ENCODE results near the gene PHF23.
A peak's percentile ranks its signal among the peaks of the same experiment; 100 is the strongest.

The PHF23 gene

GRCh38 chr17:7219229-7219811 is 19.9 kb downstream of the PHF23 start:
- Histone ChIP-seq H3K27me3 (ENCODE audit: insufficient read depth, low read depth, severe bottlenecking) (no peaks in the 10 kb centered on the region), H3K27ac (peak overlapping the region; percentile 94), H3K36me3 (peaks cover 39% of the 10 kb centered on the region), H3K4me3 (ENCODE audit: low read depth, low read length) (peak overlapping the region; percentile 75), H3K9me3 (ENCODE audit: severe bottlenecking) (no peaks in the 10 kb centered on the region)
- no peak for DNase-seq
- no peak for TF ChIP-seq CTCF (IDR thresholded peaks at IDR 0.05; ENCODE audit: low read depth, low read length)

GRCh38 chr17:7218758-7219157 is 20.5 kb downstream of the PHF23 start:
- Histone ChIP-seq H3K27me3 (ENCODE audit: insufficient read depth, low read depth, severe bottlenecking) (no peaks in the 10 kb centered on the region), H3K27ac (peak overlapping the region; percentile 94), H3K9me3 (ENCODE audit: severe bottlenecking) (no peaks in the 10 kb centered on the region), H3K36me3 (peaks cover 34% of the 10 kb centered on the region), H3K4me3 (ENCODE audit: low read depth, low read length) (peak overlapping the region; percentile 75)
- DNase-seq, result peak; percentile 87
- no peak for TF ChIP-seq CTCF (IDR thresholded peaks at IDR 0.05; ENCODE audit: low read depth, low read length)

- Histone ChIP-seq H3K27ac (peak overlapping the region; percentile 94), H3K36me3 (peaks cover 28% of the 10 kb centered on the region), H3K4me3 (ENCODE audit: low read depth, low read length) (peak overlapping the region; percentile 75), H3K27me3 (ENCODE audit: insufficient read depth, low read depth, severe bottlenecking) (no peaks in the 10 kb centered on the region), H3K9me3 (ENCODE audit: severe bottlenecking) (no peaks in the 10 kb centered on the region)
- DNase-seq, result no peak
- no peak for TF ChIP-seq CTCF (IDR thresholded peaks at IDR 0.05; ENCODE audit: low read depth, low read length)
Observed at GRCh38 chr17:7218166-7218565, 21.1 kb downstream of the PHF23 start.

GRCh38 chr17:7217113-7217987 is 21.9 kb downstream of the PHF23 start:
- peaks cover 20% of the 10 kb centered on the region for H3K36me3 ChIP-seq
- H3K9me3 ChIP-seq (ENCODE audit: severe bottlenecking), result no peaks in the 10 kb centered on the region
- no peak for TF ChIP-seq CTCF (IDR thresholded peaks at IDR 0.05; ENCODE audit: low read depth, low read length)
- H3K4me3 ChIP-seq (ENCODE audit: low read depth, low read length), result peak overlapping the region; percentile 75
- peak; percentile 79 for DNase-seq
- H3K27me3 ChIP-seq (ENCODE audit: insufficient read depth, low read depth, severe bottlenecking), result no peaks in the 10 kb centered on the region
- H3K27ac ChIP-seq, result peak overlapping the region; percentile 94

- no peaks in the 10 kb centered on the region for H3K27me3 ChIP-seq (ENCODE audit: insufficient read depth, low read depth, severe bottlenecking)
- H3K27ac ChIP-seq, result peak overlapping the region; percentile 69
- H3K4me3 ChIP-seq (ENCODE audit: low read depth, low read length), result peak overlapping the region; percentile 61
- no peak for TF ChIP-seq CTCF (IDR thresholded peaks at IDR 0.05; ENCODE audit: low read depth, low read length)
- no peaks in the 10 kb centered on the region for H3K9me3 ChIP-seq (ENCODE audit: severe bottlenecking)
- H3K36me3 ChIP-seq, result peaks cover 11% of the 10 kb centered on the region
- DNase-seq, result no peak
Observed at GRCh38 chr17:7216242-7217112, 22.8 kb downstream of the PHF23 start.

Measured in WERI-Rb-1 (cell line).